ENCODE data around the gene GAGE12J. TPM values are rescaled to one million over a fixed set of nuclear protein-coding genes. Genes with fewer than 3 reads are reported as not detected.
"Not testable (repeated sequence)": the region's sequence is repeated elsewhere in the genome, so short reads cannot be mapped to it uniquely, and the experiment has no call there.

Gene GAGE12J, protein sequence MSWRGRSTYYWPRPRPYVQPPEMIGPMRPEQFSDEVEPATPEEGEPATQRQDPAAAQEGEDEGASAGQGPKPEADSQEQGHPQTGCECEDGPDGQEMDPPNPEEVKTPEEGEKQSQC
- polyA plus RNA-seq (2013, experiment 1 of 2; ENCODE audit: insufficient read length): not detected
- not detected for polyA plus RNA-seq (2013, experiment 2 of 2; ENCODE audit: insufficient read length)

DNA sequence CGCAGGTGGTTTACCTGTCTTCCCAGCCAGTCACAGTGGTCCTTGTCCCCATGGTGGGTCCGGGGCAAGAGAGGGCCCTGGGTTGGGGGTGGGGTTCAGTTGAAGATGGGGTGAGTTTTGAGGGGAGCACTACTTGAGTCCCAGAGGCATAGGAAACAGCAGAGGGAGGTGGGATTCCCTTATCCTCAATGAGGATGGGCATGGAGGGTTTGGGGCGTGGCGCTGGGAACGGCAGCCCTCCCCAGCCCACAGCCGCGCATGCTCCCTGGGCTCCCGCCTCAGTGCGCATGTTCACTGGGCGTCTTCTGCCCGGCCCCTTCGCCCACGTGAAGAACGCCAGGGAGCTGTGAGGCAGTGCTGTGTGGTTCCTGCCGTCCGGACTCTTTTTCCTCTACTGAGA lies at the start of gene GAGE12J:
TSS of gene GAGE12J (plus strand) at position 301 of the 400 bp plus-strand sequence. CDS start 1,157 bp downstream, outside the sequence.
- not testable (repeated sequence) for DNase-seq

DNA sequence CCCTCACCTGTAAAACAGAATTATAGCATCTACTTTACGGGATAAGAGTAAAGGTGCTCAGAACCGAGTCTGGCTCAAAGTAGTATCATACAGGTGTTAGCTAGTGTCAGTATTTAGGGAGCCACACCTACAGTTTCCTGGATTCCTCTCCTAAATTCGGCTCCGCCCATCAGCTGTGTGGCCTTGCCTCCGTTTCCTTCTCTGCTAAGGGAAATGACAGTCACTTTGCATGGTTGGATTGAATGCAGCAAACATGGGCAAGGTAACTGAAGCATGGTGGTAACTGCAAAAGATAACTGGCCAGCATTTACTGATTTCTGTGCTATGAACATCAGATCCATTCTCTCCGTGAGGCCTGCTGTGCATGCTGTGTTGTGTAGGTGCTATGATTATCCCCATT lies 49.4 kb upstream of the GAGE12J start:
- DNase-seq: no peak

DNA sequence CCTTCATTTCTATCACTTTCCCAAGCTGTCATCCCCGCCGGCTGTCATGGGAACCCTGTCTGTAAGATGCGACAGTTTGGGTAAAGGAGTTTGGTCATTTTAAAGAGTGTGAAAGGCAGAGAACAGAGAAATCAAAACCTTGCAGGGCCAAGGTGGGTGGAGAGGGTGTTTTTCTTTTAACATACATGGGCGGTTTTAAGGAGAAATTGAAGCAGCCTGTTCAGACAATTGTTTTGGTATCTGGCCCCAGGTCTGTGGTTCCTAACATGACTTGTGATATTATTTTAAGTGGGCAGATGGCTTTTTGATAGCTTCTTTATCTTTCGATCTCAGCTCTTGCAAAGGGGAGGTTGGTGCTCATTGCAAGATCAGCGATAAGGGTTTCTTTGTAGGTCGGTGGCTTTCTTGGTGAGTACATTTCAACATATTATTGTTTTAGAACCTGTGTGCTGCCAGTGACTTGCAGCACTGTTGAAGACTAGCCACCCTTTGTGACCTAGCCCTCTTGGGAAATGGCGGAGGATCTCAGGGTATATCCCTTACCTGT lies 48.6 kb upstream of the GAGE12J start:
- no peak for DNase-seq

DNA sequence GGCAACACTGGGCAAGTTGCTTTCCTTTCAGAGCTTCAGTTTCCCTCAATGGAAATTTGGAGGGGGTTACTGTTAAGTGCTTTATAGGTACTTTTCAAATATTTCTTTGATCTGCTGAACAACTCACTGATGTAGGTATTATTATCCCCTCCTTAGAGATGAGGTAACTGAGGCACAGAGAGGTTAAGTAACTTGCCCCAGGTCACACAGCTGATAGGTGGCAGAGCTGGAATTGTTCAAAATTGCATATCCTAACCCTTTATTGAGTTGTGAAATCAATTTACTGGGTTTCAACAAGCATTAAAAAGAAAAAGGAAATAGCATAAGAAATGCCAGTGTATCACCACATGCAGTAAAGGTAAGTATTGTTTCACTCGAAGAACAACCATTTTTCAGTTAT lies 45.6 kb upstream of the GAGE12J start:
- no peak for DNase-seq

DNA sequence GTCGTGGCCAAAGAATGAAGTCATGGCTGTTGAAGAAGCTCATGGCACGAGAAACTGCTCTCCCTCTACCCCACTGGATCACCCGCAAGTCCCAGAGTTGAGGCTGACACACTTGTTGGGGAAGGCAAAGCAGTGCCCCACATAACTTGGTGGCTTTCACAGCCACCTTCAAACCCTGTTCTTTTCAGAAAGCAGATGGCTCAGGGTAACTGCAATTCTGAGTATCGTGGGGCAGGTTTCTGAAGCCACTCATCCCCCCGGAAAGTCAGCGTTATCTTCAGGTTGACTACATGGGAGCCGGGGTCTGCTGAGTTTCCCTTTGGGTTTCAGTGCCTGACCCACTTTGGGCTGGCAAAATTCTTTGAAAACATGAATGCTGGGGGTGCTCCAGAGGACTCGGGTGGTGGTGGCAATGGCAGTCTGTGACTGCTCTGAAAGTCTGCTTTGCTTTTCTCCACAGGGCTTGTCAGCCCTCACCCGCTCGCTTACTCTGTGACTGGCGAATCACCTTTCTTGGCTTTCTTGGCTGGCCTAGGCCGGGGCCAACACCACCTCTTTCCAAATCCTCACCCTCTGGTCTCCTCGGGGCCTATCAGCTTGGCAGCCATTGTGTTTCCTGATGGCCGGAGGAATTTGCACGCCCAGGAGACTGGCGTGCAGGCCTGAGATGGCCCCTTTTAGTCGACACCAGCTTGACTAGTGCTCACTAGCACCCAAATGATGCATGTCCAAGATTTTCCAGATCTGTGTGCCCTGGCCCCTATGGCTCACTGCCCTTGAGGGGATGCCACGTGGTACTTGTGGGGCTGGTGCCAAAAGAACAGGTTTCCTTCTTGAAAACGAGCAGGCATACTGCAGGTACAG lies 44.9 kb upstream of the GAGE12J start:
- DNase-seq: no peak

DNA sequence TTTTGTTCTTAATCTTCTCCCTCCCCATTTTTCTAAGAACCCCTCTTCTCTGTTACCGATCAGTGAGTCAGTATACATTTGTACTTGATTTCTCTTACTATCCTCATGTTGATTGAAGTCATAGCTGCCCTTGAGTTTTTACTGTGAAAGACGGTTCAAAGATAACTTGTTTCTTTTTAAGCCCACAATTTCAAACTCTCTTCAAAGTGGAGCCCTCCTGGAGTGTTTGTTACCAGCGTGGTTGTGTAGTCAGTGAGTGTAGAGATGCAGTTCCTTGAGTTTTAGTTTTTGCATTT lies 44.4 kb upstream of the GAGE12J start:
- no peak for DNase-seq

DNA sequence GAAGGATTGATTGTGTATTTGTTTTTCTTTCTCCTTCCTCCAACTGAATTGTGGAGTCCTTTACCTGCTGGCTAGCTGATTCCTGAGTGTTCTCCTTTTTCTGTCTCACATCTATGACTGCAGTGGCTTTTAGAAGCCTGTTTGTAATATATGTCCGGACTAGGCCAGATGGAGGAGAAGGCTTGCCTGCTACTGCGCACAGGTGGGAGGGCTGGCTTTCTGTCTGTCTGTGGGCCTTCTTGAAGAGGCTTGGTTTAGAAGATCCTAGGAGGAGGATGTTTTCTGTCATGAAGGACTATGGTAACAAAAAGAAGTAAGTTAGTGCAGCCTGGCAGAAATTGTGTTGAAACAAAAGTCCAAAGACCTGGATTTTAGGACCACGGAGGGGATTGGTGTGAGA lies 43.8 kb upstream of the GAGE12J start:
- DNase-seq: no peak

DNA sequence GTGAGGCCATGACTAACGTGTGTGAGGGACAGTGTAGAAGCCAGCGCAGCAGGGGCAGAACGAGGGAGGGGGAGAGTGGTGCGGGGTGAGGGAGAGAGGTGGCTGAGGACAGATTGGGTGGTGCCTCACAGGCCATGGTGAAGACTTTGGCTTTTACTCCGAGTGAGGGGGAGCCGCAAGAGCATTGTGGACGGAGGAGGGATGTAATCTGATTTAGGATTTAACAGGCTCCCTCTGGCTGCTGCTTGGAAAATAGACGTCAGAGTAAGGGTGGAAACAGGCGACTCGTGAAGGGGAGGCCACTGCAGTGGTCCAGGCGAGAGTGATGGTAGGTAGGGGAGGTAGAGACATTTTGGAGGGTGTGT lies 39.2 kb upstream of the GAGE12J start:
- peak; percentile 34 for DNase-seq

DNA sequence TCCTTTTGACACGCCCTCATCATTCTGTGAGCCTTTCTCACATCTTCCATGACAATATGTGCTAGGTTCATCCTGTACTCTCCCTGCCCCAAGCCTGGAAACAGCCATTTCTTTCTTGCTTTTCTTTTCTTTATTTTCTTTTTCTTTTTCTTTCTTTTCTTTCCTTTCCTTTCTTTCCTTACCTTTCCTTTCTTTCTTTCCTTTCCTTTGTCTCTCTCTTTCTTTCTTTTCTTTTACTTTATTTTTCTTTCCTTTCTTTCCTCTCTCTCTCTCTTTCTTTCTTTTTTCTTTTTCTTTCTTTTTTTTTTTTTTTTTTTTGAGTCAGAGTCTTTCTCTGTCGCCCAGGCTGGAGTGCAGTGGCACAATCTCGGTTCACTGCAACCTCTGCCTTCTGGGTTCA lies 37.6 kb upstream of the GAGE12J start:
- DNase-seq: no peak

DNA sequence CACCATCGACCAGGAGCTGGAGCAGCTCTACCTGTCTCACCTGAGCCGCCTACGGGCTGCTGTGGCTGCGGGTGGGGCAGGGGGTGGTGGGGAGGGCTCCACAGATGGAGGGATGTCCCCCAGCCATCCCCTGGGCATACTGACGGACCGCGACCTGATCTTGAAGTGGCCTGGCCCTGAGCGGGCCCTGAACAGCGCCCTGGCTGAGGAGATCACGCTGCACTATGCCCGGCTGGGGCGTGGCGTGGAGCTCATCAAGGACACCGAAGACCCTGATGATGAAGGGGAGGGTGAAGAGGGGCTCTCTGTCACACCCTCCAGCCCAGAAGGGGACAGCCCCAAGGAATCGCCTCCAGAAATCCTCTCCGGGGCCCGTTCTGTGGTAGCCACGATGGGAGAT lies 35.7 kb upstream of the GAGE12J start:
- DNase-seq: no peak

DNA sequence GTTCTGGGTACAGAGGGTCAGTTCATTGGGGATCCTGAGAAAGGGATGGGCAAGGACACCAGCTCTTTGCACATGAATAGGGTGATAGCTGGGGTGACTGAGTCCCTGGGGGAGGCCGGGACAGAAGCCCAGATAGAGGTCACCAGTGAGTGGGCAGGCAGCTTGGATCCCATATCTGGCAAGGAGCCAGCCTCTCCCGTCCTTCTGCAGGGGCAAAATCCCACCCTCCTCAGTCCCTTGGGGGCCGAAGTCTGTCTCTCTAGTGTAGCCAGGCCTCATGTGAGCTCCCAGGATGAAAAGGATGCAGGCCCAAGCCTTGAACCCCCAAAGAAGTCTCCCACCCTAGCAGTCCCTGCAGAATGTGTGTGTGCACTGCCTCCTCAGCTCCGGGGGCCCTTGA lies 35.3 kb upstream of the GAGE12J start:
- no peak for DNase-seq

DNA sequence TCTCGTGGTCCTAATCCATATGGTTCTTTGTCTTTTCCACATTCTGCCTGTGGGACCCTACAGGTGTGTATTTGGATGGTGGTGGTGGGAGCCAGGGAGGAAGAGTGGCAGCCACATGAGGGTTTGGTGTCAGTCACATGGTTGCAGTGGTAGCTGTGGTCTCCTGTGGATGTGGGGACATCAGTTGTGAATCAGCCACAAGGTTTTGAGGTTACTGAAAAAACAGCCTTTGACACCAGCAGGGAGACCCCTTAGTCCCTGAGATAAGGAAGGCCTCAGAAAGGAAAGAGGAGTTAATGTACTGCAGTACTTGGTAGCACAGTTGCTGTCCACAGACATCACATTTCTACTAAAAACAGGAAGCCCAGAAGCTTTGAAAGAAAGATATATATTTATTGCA lies 34.2 kb upstream of the GAGE12J start:
- DNase-seq: no peak

DNA sequence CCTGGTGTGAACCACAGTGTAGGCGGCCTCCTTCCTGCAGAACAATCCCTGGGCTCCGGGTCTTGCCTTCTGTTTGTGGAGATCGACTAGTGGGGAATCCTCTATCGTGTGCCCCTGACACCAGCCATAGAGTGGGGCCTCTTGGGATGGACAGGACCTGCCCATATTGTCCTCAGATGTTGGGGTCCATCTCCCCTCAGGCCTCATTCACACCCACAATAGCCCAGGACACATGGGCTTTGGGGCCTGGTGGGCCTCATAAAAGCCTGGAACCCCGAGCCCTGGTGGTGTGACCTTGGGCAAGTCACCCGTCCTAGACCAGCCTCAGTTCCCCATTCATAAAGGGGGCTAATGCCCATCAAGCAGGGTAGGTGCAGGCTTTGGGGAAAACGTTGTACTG lies 31.6 kb upstream of the GAGE12J start:
- no peak for DNase-seq

DNA sequence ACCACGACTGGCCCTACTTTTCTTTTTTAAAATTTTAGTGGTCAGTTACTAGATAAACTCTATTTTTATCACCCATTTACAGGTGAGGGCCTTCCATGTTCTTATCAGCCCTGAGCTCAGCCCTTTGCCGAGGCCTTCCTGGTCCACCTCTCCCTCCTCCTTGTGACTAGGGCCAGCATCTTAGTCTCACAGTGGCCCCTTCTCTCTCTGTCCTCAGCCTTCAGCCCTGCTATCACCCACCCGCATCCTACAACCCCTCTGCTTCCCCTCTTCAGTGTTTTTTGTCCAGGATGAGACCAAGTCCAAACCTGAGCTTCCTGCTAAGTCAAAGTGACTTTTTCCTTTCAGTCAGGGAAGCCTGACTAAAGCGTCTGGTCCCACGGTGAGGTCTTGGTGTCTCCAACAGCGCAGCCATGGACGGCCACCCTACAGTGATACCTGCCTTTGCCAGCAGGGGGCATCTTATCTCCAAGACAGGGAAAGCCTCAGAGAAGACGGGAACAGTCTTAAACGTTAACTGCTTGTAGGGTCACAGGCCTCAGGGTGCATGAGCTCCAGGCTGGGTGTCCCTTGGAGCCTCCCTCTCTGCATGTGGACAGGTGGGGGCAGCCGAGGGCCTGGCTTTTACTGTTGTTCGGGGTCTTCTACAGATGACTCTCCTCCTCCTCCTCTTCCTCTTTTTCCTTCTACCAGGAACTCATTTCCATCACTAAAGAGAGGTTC lies 30.1 kb upstream of the GAGE12J start:
- peak; percentile 48 for DNase-seq

DNA sequence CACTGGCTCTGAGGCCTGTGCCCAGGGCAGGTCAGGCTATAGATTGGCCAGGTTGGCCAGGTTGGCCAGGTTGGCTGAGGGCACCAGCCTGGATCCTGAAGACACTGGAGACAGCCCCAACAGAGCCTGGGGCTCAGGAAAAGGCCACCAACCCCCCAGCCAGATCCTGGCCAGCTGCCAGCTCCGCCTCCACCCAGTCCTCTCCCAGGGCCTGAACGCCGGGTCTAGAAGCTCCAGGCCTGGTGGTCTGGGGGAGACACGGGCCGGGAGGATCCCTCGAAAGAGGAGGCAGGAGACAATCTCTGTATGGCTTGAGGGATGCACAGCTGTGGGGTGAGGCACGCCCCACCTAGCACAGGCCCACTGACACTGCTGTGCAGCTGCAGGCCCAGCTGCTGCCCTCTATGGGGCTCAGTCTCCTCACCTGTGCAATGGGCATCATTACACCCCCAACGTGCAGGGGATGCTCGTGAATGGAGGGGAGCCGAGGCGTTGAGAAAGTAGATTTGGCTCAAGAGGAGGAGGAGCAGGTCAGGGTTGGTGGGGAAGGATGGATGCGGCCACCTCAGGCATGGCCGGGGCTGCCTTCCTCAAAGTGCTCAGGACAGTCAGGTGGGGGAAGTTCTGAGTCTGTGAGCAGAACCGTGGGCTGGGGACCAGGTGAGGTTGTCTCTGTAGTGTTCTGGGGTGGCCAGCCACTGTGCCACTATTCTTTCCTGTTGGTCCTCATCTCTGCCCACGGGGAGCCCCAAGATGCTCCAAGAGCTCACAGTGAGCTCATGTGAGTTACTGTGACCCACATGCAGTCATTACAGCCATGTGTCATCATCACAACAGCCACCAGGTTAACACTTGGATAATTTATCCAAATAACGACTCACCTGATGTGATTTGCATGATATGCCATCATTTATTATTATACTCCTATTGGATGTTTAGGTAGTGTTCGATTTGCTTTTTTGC lies 29.2 kb upstream of the GAGE12J start:
- no peak for DNase-seq

DNA sequence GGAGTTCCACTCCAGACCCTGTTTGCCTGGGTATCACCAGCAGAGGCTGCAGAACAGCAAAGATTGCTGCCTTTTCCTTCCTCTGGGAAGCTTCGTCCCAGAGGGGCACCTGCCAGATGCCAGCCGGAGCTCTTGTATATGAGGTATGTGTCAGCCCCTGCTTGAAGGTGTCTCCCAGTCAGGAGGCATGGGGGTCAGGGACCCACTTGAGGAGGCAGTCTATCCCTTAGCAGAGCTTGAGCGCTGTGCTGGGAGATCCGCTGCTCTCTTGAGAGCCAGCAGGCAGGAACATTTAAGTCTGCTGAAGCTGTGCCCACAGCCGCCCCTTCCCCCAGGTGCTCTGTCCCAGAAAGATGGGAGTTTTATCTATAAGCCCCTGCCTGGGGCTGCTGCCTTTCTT lies 22.5 kb upstream of the GAGE12J start:
- not testable (repeated sequence) for DNase-seq

DNA sequence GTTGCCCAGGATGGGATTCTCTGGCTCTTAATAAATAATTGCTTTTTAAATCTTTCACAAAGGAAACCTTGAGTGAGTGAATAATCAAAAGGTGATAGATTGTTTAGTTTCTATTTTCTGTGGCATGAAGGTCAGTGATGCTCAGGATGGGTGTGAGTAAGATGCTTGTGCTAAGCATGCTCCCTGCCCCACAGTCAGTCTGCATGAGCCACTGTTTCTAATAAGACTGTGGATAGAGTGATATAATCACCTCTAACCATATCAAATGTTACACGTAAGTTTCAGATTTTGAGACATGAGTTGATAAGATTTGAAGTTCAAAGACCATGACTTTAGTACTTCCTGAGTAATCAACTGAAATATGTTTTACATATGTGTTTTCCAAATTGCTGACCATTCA lies 21.1 kb upstream of the GAGE12J start:
- DNase-seq: no peak

DNA sequence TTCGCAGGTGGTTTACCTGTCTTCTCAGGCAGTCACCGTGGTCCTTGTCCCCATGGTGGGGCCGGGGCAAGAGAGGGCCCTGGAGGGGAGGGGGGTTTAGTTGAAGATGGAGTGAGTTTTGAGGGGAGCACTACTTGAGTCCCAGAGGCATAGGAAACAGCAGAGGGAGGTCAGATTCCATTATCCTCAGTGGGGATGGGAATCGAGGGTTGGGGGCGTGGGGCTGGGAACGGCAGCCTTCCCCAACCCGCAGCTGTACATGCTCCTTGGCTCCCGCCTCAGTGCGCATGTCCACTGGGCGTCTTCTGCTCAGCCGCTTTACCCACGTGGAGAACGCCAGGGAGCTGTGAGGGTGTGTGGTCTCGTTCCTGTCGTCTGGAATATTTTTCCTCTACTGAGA lies 18.5 kb upstream of the GAGE12J start, which contains the start of gene GAGE10:
TSS of gene GAGE10 (plus strand) at position 301 of the 400 bp plus-strand sequence. CDS start 1,214 bp downstream, outside the sequence.
- DNase-seq: no peak

DNA sequence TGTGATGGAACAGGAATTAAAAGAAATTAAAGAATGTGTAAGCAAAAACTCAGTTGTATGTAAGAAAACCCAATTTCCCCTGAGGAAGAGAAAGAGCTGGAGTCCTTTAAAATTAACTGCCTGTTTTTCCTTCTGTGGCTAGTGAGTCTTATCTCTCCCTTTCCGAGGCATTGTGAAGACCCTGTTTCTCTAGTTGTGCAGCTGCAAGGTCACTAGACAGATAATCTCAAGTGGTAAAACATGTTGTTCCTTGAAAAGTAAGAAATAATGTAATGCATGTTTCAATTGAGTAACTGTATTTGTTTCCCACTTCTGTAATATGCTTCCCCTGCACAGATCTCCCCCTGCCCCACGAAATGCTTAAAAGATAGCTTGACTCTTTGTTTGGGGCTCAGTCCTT lies 14.1 kb upstream of the GAGE12J start:
- not testable (repeated sequence) for DNase-seq

DNA sequence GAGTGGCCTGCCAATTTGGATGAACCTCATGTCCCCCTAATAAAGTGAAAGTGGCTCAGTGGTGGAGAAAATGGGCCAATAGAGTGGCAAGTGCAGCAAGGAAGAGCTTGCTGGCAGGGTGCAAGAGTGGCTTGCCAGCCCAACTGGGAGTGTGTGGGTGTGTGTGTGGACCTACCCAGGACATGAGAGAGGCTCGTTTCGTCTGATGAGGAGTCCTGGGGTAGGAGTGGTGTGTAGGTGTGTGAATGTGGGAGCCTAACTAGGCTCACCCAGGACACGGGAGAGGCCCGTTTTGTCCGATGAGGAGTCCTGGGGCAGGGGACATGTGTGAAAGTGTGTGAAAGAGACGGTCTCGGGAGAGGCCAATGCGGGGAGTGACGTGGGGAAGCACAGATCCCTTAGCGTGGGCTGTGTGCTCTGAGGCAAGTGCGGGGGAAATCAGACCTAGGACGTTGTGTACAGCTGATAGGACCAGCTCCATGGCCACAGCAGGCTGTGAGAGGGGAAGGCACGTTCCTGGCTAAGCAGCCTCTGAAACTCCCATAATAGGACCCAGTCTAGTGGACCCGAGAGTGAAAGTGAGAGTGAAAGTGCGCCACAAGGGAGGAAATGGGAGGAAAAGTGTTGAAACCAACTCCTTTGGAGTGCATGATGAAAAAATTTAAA lies 13.1 kb upstream of the GAGE12J start:
- peak; percentile 25 for DNase-seq

DNA sequence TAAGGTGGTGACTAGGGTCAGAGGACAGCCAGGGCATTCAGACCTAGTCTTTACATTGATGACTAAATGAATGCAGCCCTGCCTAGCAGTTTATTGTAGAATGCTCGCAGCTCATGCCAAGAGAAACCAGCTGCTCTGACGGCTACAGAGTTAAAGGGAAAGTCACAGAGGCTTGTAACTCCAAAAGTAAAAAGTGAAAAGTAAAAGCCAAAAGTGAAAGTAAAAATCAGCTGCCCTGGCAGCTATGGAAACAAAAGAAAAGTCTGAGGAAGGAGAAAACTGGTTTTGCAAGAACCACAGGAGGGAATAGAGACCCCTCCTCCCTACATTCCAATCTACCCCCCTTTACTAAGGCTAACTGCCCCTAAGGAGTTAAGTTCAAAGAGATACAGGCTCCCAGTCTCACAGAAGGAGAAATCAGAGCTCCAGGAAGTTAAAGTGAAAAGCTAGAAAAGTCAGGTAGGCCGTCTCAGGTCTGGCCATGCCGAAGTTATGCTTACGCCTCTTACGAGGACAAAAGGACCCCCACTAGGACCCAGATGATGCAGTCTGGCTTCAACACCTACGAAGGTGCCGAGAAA lies 12.3 kb upstream of the GAGE12J start:
- peak; percentile 30 for DNase-seq
